Calu3 (cell line): ENCODE results near the gene PCTP. TPM values are rescaled to one million over a fixed set of nuclear protein-coding genes. Genes with fewer than 3 reads are reported as not detected.

Experiments used
- BruUV-seq: library from RNA; stranded (reverse); fragments of 400-500 nt; replicated peaks from 2 replicates; lab custom pipeline; 2021; lab: Mats Ljungman, UMichigan
- CTCF ChIA-PET: fragments of 300-600 bp; sonication (Branson Sonifier 250); formaldehyde crosslinking; loops from one replicate; lab custom pipeline; 2022; ENCODE audit warnings: antibody characterized with exemption; lab: Charles Lee
- DNase-seq: peaks from one replicate; pipeline ENCODE4 v3.0.0; 2022
- H3K27ac Mint-ChIP-seq: one replicate; pipeline ENCODE4 v1.8.0; 2022; ENCODE audit warnings: mixed read lengths; ENCODE audit not compliant: unreplicated experiment
- H3K27me3 Mint-ChIP-seq: one replicate; pipeline ENCODE4 v1.8.0; 2022; ENCODE audit warnings: mixed read lengths; ENCODE audit not compliant: unreplicated experiment
- H3K36me3 Mint-ChIP-seq: one replicate; pipeline ENCODE4 v1.8.0; 2022; ENCODE audit warnings: mild to moderate bottlenecking, moderate library complexity, mixed read lengths; ENCODE audit not compliant: insufficient read depth, unreplicated experiment
- H3K4me1 Mint-ChIP-seq: one replicate; pipeline ENCODE4 v1.8.0; 2022; ENCODE audit warnings: mild to moderate bottlenecking, low read depth, mixed read lengths; ENCODE audit not compliant: unreplicated experiment
- H3K4me3 Mint-ChIP-seq: one replicate; pipeline ENCODE4 v1.8.0; 2022; ENCODE audit warnings: mild to moderate bottlenecking, low read depth, moderate library complexity, mixed read lengths; ENCODE audit not compliant: unreplicated experiment
- H3K9me3 Mint-ChIP-seq: one replicate; pipeline ENCODE4 v1.8.0; 2022; ENCODE audit warnings: low read depth, mixed read lengths; ENCODE audit not compliant: unreplicated experiment
- intact Hi-C: fragments of 100-400 bp; cut with micrococcal nuclease; formaldehyde crosslinking; loops from one replicate; pipeline ENCODE4 v1.10.0; 2022; ENCODE audit not compliant: unreplicated experiment
- total RNA-seq: library from RNA; stranded (reverse); gene quantifications from 2 replicates; pipeline ENCODE4 v1.2.3, GENCODE V29; 2022
- TF ChIP-seq, protein P1 (sequence below): fragments of 200-600 bp; IDR thresholded peaks from one replicate; pipeline ENCODE4 v1.8.0; 2022; ENCODE audit warnings: antibody characterized with exemption; ENCODE audit not compliant: unreplicated experiment

Gene PCTP
- total RNA-seq, 1 experiment from 2014 or later = 20.1 TPM

DNA sequence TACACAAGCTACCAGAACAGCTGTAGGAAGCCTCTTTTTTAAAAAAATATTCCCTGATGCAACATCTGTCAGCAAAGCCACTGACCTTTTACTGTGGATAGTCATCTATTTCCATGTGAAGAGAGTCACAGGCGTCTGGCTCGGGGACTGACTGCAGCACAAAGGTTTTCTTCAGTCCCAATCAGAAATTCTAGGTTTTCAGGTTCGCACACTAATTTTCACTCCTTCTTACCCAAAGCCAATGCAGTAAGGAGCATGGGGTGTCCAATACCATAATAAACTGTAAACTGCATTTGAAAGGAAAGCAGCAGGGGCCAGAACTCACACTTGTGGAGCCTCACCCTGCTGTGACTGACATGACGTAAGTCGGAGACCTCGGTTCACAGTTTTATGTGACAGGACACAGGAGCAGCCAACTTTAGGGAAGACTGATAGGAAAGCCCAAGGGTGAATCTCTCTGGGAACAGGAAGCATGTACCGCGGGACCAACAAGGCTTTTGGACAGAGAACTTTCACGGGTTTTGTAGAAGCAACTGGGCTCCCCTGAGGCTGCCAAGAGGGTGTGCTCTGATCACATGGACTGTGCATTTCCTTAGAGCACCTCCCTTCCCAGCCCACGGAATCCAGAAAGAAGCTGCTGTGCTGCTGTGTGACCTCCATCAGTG lies 19.1 kb upstream of the PCTP start:
- CTCF ChIA-PET = interaction anchor here (1.3 kb wide), 1 partner anchor 11 kb away, joined by 3 read pairs; no protein-coding TSS in a partner anchor
- intact Hi-C loops = loop anchor here (10.0 kb wide), 1 partner anchor 127 kb away; no protein-coding TSS in a partner anchor
- DNase-seq = no peak
- TF ChIP-seq, protein P1, sequence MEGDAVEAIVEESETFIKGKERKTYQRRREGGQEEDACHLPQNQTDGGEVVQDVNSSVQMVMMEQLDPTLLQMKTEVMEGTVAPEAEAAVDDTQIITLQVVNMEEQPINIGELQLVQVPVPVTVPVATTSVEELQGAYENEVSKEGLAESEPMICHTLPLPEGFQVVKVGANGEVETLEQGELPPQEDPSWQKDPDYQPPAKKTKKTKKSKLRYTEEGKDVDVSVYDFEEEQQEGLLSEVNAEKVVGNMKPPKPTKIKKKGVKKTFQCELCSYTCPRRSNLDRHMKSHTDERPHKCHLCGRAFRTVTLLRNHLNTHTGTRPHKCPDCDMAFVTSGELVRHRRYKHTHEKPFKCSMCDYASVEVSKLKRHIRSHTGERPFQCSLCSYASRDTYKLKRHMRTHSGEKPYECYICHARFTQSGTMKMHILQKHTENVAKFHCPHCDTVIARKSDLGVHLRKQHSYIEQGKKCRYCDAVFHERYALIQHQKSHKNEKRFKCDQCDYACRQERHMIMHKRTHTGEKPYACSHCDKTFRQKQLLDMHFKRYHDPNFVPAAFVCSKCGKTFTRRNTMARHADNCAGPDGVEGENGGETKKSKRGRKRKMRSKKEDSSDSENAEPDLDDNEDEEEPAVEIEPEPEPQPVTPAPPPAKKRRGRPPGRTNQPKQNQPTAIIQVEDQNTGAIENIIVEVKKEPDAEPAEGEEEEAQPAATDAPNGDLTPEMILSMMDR = no peak
- no peak overlapping the region for H3K4me3 Mint-ChIP-seq
- H3K27ac Mint-ChIP-seq = no peak overlapping the region
- BruUV-seq = no TSS peak
- H3K4me1 Mint-ChIP-seq = peaks cover 22% of the 10 kb centered on the region
- H3K36me3 Mint-ChIP-seq = no peaks in the 10 kb centered on the region
- no peaks in the 10 kb centered on the region for H3K27me3 Mint-ChIP-seq
- no peaks in the 10 kb centered on the region for H3K9me3 Mint-ChIP-seq

DNA sequence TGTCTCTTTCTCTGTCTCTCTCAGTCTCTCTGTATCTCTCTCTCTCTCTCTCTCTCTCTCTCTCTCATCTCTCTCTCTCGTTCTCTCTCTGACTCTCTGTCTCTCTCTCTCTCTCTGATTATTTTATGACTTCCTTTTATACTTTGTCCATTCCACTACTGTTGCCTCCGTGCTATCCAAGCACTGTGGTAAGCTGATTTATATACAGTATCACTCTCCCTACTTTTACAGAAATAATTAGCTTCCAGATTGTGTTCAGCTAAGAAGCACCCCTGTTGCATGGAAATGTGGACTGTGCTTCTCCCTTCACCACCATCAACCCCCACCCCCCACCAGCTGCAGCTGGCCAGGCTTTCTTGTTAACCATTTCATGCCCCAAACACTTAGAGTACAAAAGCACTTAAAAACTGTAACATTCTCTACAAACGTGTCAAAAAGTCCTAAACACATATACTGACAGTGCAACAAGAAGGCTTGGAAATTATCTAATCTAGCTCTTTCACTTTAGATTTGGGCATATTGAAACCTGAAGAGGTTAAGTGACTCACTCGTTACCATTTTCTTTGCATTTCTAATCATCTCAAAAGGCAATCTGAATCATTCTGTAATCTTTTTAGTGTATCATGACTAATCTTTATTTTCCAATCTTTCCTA lies 16.6 kb upstream of the PCTP start:
- H3K27ac Mint-ChIP-seq = no peak overlapping the region
- no peak overlapping the region for H3K4me3 Mint-ChIP-seq
- TF ChIP-seq, protein P1 = no peak
- intact Hi-C loops = loop anchor here (10.0 kb wide), 1 partner anchor 129 kb away; no protein-coding TSS in a partner anchor
- DNase-seq = no peak
- CTCF ChIA-PET = interaction anchor here (0.5 to 1.9 kb wide), 3 partner anchors 9 to 802 kb away, joined by 3 to 5 read pairs (median 3); partner anchors contain the start of gene PCTP
- H3K36me3 Mint-ChIP-seq = no peaks in the 10 kb centered on the region
- no TSS peak for BruUV-seq
- peaks cover 18% of the 10 kb centered on the region for H3K4me1 Mint-ChIP-seq
- H3K27me3 Mint-ChIP-seq = no peaks in the 10 kb centered on the region
- H3K9me3 Mint-ChIP-seq = no peaks in the 10 kb centered on the region

DNA sequence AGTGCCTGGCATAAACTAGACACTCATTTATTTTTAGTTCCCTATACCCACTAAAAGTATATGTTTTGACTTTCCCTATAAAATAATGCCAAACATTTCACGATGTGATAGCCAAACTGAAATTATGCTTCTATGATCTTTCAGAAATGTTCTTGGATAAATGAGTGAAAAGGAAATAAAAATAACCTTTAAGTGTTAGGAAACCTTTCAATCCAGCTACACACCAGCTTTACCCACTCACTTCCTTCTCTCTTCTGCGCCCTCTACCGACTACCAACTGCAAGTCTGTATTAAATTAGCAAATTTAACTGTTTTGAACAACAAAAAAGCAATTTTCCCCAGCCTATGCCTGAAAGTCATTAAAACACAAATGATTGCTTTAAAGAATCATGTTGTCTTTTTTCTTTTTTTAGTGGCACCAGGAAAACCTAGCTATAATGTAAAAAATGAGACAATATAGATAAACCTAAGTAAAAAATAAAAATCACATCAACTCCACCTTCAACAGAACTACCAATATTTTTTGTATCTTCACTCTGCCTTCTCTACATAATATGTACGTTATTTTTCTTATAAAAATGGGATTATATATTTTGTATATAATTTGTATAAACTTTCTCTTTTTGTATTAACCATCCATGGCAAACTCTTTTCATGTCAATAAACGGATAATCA lies 15.0 kb upstream of the PCTP start:
- H3K9me3 Mint-ChIP-seq = no peaks in the 10 kb centered on the region

More for the DNA sequence above, 15.0 kb upstream of the PCTP start:
- H3K27me3 Mint-ChIP-seq = no peaks in the 10 kb centered on the region
- H3K4me1 Mint-ChIP-seq = peaks cover 25% of the 10 kb centered on the region
- CTCF ChIA-PET = interaction anchor here (0.5 kb wide), 1 partner anchor 15 kb away, joined by 3 read pairs; the partner anchor contains the start of gene PCTP
- no peaks in the 10 kb centered on the region for H3K36me3 Mint-ChIP-seq
- no peak overlapping the region for H3K27ac Mint-ChIP-seq
- intact Hi-C loops = loop anchor here (10.0 kb wide), 1 partner anchor 131 kb away; no protein-coding TSS in a partner anchor
- no TSS peak for BruUV-seq
- DNase-seq = peak; percentile 48
- no peak overlapping the region for H3K4me3 Mint-ChIP-seq
- TF ChIP-seq, protein P1 = no peak
